Mucosa of rectum (tissue), 2 donors: ENCODE data around the gene ABAT.
"Not testable (repeated sequence)": the region's sequence is repeated elsewhere in the genome, so short reads cannot be mapped to it uniquely, and the experiment has no call there.

ENCODE experiments used
- H3K27ac ChIP-seq, 2 donors: one replicate each; pipeline ENCODE4 v1.7.0; 2013; ENCODE audit warnings: inconsistent platforms in 2 of 2, low read depth in 2 of 2, low read length in 2 of 2
- H3K27me3 ChIP-seq, 2 donors: one replicate each; pipeline ENCODE4 v1.7.0; 2013; ENCODE audit warnings: low read length in 2 of 2; ENCODE audit not compliant: control insufficient read depth in 2 of 2, insufficient read depth in 2 of 2
- H3K36me3 ChIP-seq, 2 donors: one replicate each; pipeline ENCODE4 v1.7.0; 2013; ENCODE audit warnings: low read length in 2 of 2; ENCODE audit not compliant: control insufficient read depth in 2 of 2, insufficient read depth in 2 of 2
- H3K4me1 ChIP-seq, 2 donors: one replicate each; pipeline ENCODE4 v1.7.0; 2013; ENCODE audit warnings: low read length in 2 of 2, mild to moderate bottlenecking in 1 of 2; ENCODE audit not compliant: control insufficient read depth in 2 of 2, insufficient read depth in 2 of 2
- H3K4me3 ChIP-seq, 2 donors: one replicate each; pipeline ENCODE4 v1.7.0; 2013; ENCODE audit warnings: low read length in 2 of 2
- H3K9ac ChIP-seq, 2 donors: one replicate each; pipeline ENCODE4 v1.7.0; 2013; ENCODE audit warnings: low read length in 2 of 2, low read depth in 1 of 2, mild to moderate bottlenecking in 1 of 2
- H3K9me3 ChIP-seq, 2 donors: one replicate each; pipeline ENCODE4 v1.7.0; 2013; ENCODE audit warnings: low read length in 2 of 2; ENCODE audit not compliant: control insufficient read depth in 2 of 2
- donor health status: healthy.
- donor health status: Normal muscosa, but diverticular disease.

Gene ABAT

GRCh38 chr16:8775359-8775758 is 100.9 kb downstream of the ABAT start:
- H3K9me3 ChIP-seq: no peaks in the 10 kb centered on the region
- H3K4me3 ChIP-seq: no peak overlapping the region
- no peak overlapping the region for H3K27ac ChIP-seq
- H3K4me1 ChIP-seq: no peaks in the 10 kb centered on the region
- peaks cover 0 to 19% of the 10 kb centered on the region in 2 donors for H3K36me3 ChIP-seq
- no peaks in the 10 kb centered on the region for H3K27me3 ChIP-seq
- H3K9ac ChIP-seq: no peak overlapping the region

GRCh38 chr16:8776129-8776584 is 101.7 kb downstream of the ABAT start:
- Histone ChIP-seq H3K9ac (no peak overlapping the region), H3K27ac (no peak overlapping the region), H3K4me1 (no peaks in the 10 kb centered on the region), H3K4me3 (no peak overlapping the region), H3K9me3 (no peaks in the 10 kb centered on the region), H3K27me3 (no peaks in the 10 kb centered on the region), H3K36me3 (peaks cover 0 to 22% of the 10 kb centered on the region in 2 donors)

GRCh38 chr16:8777217-8777616 is 102.8 kb downstream of the ABAT start:
- no peaks in the 10 kb centered on the region for H3K9me3 ChIP-seq
- no peak overlapping the region for H3K9ac ChIP-seq
- H3K4me3 ChIP-seq: no peak overlapping the region
- H3K36me3 ChIP-seq: peaks cover 0 to 20% of the 10 kb centered on the region in 2 donors
- H3K27ac ChIP-seq: no peak overlapping the region
- no peaks in the 10 kb centered on the region for H3K27me3 ChIP-seq
- no peaks in the 10 kb centered on the region for H3K4me1 ChIP-seq

- Histone ChIP-seq H3K4me1 (no peaks in the 10 kb centered on the region), H3K36me3 (peaks cover 0 to 10% of the 10 kb centered on the region in 2 donors), H3K9ac (no peak overlapping the region), H3K9me3 (no peaks in the 10 kb centered on the region), H3K4me3 (no peak overlapping the region), H3K27ac (no peak overlapping the region), H3K27me3 (no peaks in the 10 kb centered on the region)
These were observed 107.4 kb downstream of the ABAT start for GRCh38 chr16:8781797-8782196.

- Histone ChIP-seq H3K4me3 (no peak overlapping the region), H3K27ac (no peak overlapping the region), H3K27me3 (no peaks in the 10 kb centered on the region), H3K9me3 (no peaks in the 10 kb centered on the region), H3K9ac (no peak overlapping the region), H3K36me3 (peaks cover 0 to 8% of the 10 kb centered on the region in 2 donors), H3K4me1 (no peaks in the 10 kb centered on the region)
These were observed 108.3 kb downstream of the ABAT start for GRCh38 chr16:8782673-8783072.

- no peaks in the 10 kb centered on the region for H3K27me3 ChIP-seq
These were observed 111.0 kb downstream of the ABAT start for GRCh38 chr16:8785408-8785807.

GRCh38 chr16:8786316-8786715 is 111.9 kb downstream of the ABAT start:
- peaks cover 4 to 13% of the 10 kb centered on the region in 2 donors for H3K4me1 ChIP-seq
- H3K9me3 ChIP-seq, H3K27me3 ChIP-seq, H3K9ac ChIP-seq, H3K36me3 ChIP-seq, H3K4me3 ChIP-seq, H3K27ac ChIP-seq: not testable (repeated sequence)

More at GRCh38 chr16:8785408-8785807, 111.0 kb downstream of the ABAT start:
- Histone ChIP-seq H3K4me3 (no peak overlapping the region), H3K9ac (no peak overlapping the region), H3K27ac (no peak overlapping the region), H3K4me1 (peaks cover 4 to 13% of the 10 kb centered on the region in 2 donors), H3K9me3 (no peaks in the 10 kb centered on the region), H3K36me3 (peaks cover 0 to 4% of the 10 kb centered on the region in 2 donors)

- no peaks in the 10 kb centered on the region for H3K36me3 ChIP-seq
- peaks cover 4 to 13% of the 10 kb centered on the region in 2 donors for H3K4me1 ChIP-seq
- no peak overlapping the region for H3K9ac ChIP-seq
- H3K9me3 ChIP-seq: no peaks in the 10 kb centered on the region
- H3K27ac ChIP-seq: peak overlapping the region; percentile 6 to 14
- H3K27me3 ChIP-seq: no peaks in the 10 kb centered on the region
- peak overlapping the region in 1 of 2 donors; percentile 56 for H3K4me3 ChIP-seq
These were observed 114.3 kb downstream of the ABAT start for GRCh38 chr16:8788578-8789172.

GRCh38 chr16:8795091-8795490 is 120.7 kb downstream of the ABAT start:
- H3K27me3 ChIP-seq: no peaks in the 10 kb centered on the region
- peaks cover 2 to 4% of the 10 kb centered on the region in 2 donors for H3K36me3 ChIP-seq
- peaks cover 20 to 22% of the 10 kb centered on the region in 2 donors for H3K4me1 ChIP-seq
- no peak overlapping the region for H3K9ac ChIP-seq
- no peak overlapping the region for H3K27ac ChIP-seq
- H3K9me3 ChIP-seq: no peaks in the 10 kb centered on the region
- H3K4me3 ChIP-seq: no peak overlapping the region

- Histone ChIP-seq H3K9ac (no peak overlapping the region), H3K36me3 (peaks cover 2 to 4% of the 10 kb centered on the region in 2 donors), H3K4me1 (peaks cover 22 to 23% of the 10 kb centered on the region in 2 donors), H3K9me3 (no peaks in the 10 kb centered on the region), H3K27me3 (no peaks in the 10 kb centered on the region), H3K27ac (no peak overlapping the region), H3K4me3 (no peak overlapping the region)
These were observed 121.4 kb downstream of the ABAT start for GRCh38 chr16:8795818-8796217.
